Skin epidermis (tissue), 12 donors: ENCODE results near the gene APH1B.
A peak's percentile ranks its signal among the peaks of the same experiment; 100 is the strongest.

Experiments
- H3K27ac ChIP-seq, 21 experiments: fragments of 200-600 bp; sonication (generic) in 11 of 21; one replicate each; pipeline ENCODE4 v1.5.0; 2020; ENCODE audit warnings: mild to moderate bottlenecking in 3 of 21, inconsistent platforms in 2 of 21, moderate library complexity in 2 of 21
- H3K4me3 ChIP-seq, 7 experiments: fragments of 200-600 bp; sonication (generic) in 2 of 7; one replicate each; pipeline ENCODE4 v1.5.0; 2020; ENCODE audit warnings: inconsistent platforms in 2 of 7, mild to moderate bottlenecking in 2 of 7, moderate library complexity in 1 of 7

The APH1B gene

DNA sequence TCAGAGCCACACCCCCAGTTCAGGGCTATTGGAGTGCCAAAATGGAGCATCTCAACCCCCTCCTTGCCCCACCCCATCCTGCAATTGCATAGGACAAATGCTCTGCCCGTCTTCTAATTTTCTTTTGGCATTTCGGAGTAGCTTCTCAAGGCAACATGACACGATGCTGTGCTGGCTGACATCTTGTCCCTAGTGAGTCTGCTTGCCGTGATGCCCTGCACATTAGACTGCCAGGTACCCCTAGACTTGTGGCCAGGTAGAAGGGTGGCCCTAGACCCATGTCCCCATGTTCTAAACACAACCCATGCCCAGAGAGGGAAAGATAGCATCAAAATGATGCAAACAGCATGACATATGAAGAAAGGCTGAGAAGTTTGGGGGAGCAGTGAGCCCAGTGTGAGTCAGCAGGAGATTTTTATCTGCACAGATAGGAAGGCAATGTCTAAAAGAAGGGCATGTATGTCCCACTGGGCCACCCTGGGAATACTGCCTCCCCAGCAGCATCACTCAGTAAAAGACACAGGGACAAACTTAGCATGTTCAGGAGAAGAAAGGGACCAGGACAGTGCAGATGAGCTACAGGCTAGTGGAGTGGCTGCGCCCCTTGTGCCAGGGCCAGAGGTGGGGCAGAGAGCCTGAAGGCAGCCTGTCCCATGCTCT lies 67.5 kb downstream of the APH1B start:
- H3K27ac ChIP-seq: peak overlapping the region in 4 of 21 experiments; percentile 12 to 37 (median 30)

DNA sequence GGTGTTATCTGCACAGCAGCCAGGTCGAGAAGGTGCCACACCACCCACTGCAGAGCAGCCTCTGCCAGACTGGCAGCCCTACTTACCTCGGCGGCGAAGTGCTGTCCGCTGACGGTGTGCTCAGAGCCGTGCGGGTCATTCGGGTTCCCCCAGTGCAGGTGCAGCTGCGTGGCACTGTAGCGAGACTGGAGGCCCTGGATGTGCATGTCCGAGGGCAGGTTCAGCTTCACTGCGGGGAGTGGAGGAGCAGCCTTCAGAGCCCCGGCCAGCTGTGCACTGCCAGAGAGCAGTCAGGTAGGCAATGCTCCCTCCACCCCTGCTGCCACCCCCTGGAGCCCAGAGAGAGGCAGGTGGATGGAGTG lies 68.0 kb downstream of the APH1B start:
- Histone ChIP-seq H3K27ac (peak overlapping the region in 5 of 21 experiments; percentile 12 to 37 (median 25)), H3K4me3 (no peak overlapping the region)

More for the DNA sequence above, 67.5 kb downstream of the APH1B start:
- no peak overlapping the region for H3K4me3 ChIP-seq

DNA sequence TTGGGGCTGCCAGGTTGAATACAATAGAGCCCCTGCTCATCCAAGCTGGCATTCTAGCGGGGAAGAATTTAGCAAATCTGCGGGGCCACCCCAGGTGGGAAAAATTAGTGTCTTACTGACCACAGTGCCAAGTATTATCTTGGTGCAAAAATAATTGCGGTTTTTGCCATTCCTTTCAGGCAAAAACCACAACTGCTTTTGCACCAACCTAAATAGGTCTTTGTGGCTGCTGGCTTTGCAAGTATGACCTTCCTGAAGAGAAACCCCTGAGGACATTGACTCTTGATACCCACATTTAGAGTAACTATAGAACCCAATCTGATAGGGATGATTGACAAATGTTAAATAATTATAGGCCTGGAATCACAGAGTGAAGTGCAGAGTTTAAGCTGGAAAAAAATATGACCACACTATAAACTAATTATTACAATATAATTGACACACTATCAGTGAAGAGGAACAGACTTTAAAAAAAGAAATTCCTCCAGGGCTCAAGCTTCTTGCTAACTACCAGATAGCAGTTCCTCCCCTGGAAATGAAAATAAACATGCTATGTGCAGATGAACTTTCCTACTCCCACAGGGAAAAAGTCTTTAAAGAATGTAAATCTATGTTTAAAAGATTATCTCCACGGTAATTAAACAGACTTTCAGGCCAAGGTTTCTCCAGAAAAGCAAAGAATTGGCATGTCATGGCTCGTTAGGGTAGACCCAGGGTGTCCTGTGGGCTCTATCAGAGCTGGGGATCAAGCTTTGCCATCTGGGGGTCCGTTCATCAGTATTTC lies 69.9 kb downstream of the APH1B start:
- peak overlapping the region in 14 of 21 experiments; percentile 8 to 82 (median 66) for H3K27ac ChIP-seq

DNA sequence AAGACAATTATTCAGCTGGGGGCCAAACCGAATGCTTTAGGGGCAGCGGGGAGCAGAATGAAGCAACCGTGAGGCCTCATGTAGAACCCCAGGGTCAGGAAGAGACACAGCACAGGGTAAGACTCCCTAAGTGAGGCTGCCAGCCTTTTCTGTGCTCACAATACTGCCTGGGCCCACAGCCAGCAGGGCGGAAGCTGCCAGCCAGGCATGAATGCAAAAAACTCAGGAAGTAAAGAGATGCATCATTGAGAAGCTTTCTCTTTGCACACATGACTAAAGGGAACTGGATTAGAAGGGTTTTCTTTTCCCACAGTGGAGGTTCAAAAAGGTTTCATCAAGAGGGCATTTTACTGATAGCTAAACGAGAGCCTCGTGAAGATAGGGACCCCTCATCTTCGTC lies 71.0 kb downstream of the APH1B start:
- Histone ChIP-seq H3K4me3 (no peak overlapping the region), H3K27ac (peak overlapping the region in 19 of 21 experiments; percentile 23 to 84 (median 70))

More for the DNA sequence above, 69.9 kb downstream of the APH1B start:
- no peak overlapping the region for H3K4me3 ChIP-seq

DNA sequence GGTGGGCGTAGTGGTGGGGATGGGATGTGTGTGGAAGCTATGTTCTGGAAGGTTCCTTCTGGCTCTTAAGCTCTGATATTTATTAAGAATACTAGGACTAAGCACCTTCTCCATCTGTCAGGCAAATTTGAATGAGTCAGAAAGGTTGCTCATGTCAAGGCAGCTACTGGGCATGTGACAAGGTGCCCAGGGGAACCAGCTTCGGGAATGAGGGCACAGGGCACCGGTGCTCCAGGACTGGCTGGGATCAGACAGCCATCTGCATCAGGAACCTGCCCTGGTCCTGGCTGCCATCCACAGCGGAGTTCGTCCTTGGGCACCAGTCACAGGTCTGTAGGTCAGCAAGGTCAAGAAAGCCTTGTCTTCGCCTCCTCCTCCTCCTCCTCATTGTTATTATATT lies 71.8 kb downstream of the APH1B start:
- Histone ChIP-seq H3K4me3 (no peak overlapping the region), H3K27ac (peak overlapping the region in 19 of 21 experiments; percentile 11 to 84 (median 70))

DNA sequence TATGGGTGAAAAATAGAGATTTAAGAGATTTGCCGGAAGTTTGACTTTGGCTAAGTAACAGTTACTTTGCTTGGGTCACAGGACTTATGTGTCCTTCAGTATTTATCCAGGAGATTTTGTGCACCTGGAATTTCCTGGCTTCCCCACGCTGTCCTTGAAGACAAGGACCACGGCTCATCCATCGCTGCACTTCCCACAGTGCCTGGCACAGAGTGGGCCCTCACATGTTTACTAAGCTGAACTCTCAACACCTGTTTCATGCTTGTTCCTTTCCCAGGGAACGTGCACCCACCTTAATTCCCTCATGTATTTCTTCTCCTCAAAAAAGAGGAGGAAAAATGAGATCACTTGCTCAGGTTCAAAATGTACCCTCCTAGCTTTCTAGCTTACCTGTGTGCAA lies 72.2 kb downstream of the APH1B start:
- Histone ChIP-seq H3K27ac (peak overlapping the region in 18 of 21 experiments; percentile 39 to 84 (median 72)), H3K4me3 (no peak overlapping the region)

DNA sequence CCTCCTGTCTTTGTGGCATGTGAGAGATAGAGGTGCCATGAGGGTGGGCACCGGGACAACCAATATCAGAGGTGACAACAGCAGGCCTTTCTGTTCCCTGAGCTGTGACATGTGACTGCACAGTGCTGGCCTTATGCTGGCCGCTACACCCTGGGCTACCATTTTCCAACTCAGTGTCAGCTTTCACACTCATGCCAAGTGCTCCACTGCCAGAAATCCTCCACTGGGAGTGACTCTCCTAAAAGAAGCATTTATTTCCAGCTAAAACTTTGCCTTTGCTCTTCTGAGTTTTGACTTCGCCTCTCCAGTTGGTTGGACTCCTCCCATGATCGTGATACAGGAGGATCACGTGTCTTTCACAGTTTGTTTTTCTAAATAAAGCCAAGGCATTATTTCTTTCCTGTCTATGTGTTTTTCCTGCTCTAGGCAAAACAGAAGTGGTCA lies 72.8 kb downstream of the APH1B start:
- Histone ChIP-seq H3K4me3 (no peak overlapping the region), H3K27ac (peak overlapping the region in 18 of 21 experiments; percentile 24 to 84 (median 72))

DNA sequence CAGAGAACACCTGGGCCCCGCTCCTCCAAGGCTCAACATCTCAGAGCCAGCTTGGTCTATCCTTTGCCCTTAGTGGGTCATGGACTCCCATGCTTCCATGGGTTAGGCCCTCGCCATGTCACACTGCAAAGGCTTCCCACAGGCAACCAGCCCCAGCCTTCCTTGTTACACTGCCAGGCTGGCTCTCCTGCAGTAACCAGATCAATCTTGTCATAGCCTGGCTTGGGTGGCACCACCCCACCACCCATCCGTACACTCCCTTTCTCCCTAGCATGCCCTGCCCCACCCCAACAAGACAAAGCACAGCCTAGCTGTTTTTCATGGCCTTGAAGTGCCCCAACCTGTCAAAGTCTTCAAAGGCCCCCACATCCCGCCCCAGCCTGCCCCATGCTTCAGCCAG lies 73.8 kb downstream of the APH1B start:
- H3K4me3 ChIP-seq: no peak overlapping the region
- peak overlapping the region in 14 of 21 experiments; percentile 2 to 84 (median 72) for H3K27ac ChIP-seq

DNA sequence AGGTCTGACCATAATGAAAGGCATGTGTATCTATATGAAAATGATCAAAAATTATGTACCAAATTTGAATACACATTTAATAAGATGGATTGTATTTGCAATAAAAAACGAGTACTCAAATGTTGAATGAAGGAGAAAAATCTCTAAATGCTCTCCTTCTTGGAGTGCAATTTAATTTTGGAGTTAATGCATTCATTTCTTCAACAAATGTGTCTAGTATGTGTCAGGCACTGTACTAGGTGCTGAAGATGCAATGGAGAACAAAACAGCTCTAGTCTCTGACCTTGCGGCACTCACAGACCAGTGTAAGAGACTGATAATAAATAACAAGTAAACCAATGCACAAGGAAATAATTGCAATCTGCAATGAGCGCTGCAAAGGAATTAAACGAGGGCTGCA lies 75.4 kb downstream of the APH1B start:
- peak overlapping the region in 5 of 21 experiments; percentile 17 to 67 (median 62) for H3K27ac ChIP-seq
- H3K4me3 ChIP-seq: no peak overlapping the region

DNA sequence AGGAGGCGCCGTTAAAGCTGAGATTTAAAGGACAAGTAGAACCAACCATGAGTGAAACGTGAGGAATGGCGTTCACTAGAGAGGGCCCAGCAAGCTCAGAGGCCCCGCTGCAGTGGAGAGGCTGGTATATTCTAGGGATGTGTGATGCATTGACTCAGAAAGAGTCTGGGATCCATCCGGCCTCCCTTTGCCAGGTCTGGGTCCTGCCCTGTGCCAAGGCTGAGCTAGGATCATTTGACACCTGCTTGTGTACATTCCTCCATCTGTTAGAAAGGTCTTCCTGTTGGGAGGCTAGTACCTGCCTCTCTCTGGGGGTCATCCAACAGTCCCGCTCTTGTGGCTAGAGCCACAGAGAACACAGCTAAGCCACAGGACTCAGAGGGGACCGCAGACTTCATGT lies 75.9 kb downstream of the APH1B start:
- Histone ChIP-seq H3K27ac (peak overlapping the region in 1 of 21 experiments; percentile 17), H3K4me3 (no peak overlapping the region)

DNA sequence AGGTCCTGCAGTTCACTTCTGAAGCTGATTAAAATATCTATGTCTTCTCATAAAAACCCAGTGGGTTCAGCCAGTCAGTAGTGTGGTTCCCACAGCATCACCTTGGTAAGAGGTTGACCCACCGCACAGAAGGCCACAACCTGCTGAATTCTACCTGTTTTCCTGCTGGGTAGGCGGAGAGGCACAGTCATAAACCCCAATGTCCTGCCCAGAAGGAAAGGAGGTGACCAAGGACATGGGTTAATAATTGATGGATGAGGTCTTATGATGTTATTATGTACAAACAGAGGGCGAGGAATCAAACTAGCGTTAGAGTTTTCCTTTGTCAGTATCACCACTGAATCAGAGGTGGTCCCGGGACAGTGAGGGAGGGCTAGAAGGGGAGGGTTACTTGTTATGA lies 76.5 kb downstream of the APH1B start:
- no peak overlapping the region for H3K4me3 ChIP-seq
- H3K27ac ChIP-seq: no peak overlapping the region

DNA sequence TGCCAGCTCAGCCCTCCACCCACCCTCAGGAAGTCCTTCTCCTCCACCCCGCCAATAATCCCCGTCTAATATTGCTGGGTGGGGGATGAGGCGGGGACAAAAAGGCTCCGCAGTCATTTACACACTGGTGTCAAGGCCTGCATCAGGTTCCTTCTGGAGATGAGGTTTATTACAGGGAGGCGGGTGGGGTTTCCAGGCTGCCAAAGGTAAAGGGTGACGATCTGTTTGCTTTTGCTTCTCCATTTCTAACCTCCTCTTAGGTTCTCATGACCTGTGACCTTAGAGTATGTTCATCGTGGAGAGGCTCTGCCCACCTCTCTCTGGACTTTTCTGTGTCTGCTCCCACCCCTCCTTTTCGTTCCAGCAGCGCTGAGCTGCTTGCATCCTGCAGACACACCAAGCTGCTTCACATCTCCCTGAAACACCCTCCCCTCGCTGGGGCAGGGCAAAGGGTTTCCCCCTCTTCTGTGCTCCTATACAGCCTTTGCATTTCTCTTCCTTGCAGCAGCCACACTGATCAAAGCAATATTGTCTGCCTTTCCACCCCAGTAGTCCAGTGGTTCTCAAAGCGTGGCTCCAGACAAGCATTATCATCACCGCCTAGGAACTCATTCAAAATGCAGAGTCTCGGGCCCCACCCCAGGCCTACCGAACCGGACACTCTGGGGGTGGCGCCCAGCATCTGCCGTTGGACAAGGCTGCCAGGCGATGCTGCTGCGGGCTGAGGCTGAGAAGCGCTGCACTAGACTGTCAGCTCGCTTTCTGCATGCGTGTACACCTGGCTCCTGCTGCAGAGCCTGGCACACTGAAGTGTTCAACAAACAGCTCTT lies 77.6 kb downstream of the APH1B start:
- peak overlapping the region in 1 of 21 experiments; percentile 10 for H3K27ac ChIP-seq
- no peak overlapping the region for H3K4me3 ChIP-seq

DNA sequence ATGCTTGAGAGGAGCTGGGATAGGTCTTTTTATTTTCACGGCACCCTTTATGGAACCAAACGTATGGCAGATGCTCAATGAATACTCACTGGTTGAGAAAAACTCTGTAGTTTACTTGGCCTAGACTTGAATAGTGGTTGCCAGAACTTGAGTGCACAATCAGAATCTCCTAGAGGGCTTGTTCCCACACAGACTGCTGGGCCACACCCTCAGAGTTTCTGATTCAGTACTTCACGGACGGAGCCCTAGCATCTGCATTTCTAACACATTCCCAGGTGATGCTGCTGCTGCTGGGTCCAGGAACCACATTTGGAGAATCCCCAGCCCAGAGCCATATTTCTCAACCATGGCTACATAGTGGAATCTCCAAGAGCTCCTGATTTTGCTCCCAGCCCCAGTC lies 79.7 kb downstream of the APH1B start:
- Histone ChIP-seq H3K4me3 (no peak overlapping the region), H3K27ac (peak overlapping the region in 3 of 21 experiments; percentile 2 to 32 (median 17))

DNA sequence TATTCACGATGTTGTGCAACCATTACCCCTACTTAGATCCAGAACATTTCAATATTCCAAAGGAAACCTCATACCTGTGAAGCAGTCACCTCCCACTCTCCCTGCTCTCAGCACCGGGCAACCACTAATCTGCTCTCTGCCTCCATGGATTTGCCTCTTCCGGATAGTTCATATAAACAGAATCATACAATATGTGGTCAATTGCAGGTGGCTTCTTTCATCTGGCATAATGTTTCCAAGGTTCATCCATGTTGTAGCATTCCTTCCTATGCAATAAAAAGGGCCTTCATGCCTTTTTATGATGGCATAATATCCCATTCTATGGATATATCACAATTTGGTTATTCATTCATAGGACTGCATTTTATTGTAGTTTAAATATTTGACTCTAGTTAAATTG lies 80.3 kb downstream of the APH1B start:
- H3K27ac ChIP-seq: peak overlapping the region in 3 of 21 experiments; percentile 2 to 32 (median 17)
- H3K4me3 ChIP-seq: no peak overlapping the region

DNA sequence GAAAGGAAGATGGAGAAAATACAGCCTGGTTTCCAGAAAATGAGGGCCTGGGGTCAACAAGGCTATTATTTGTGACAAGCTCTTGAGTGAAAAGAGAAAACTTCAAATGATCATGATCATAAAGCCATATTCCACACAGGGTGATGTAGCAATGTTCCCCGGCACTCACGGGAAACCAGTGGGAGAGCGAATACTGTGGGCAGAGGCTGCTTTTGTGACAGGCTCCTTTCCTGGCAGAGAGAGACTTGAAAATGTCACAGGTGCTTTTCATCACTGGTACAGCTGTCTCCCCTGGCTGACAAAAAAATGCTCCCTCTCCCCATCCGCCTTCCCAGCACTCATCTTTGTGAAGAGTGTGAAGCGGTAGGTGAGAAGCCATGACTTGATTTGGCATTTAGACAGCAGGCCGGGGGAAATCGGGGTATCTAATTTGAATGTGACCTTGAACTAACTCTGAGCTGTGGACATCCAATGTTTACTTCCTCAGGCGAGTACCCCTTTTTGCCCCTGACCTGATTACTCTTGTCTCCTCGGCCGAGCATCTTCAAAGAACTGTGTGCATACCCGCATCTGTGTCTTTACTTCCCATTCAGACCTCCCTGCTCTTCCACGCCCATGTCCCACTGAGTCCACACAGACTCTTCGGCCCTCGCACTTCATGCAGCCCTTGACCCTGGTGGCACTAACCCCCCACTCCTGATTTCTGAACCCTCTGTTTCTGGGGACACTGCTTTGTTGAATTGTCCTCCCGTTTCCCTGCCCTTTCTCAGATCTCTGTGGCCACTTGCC lies 81.0 kb downstream of the APH1B start:
- Histone ChIP-seq H3K27ac (peak overlapping the region in 1 of 21 experiments; percentile 6), H3K4me3 (no peak overlapping the region)
